Fibroblast of mammary gland (primary cell): ENCODE data around the gene FBN1.

Source experiments
- DNase-seq: peaks from one replicate; pipeline ENCODE4 v3.0.0-alpha.2; 2010; ENCODE audit warnings: low read depth
- H3K4me3 ChIP-seq: 2 replicates; pipeline ENCODE4 v1.5.1; 2011; ENCODE audit warnings: low read depth, mild to moderate bottlenecking, low read length, moderate library complexity; ENCODE audit not compliant: control insufficient read depth
- TF ChIP-seq, protein P1 (sequence below): conservative IDR thresholded peaks from 2 replicates; pipeline ENCODE4 v1.5.1; 2011; ENCODE audit warnings: low read depth, low read length, inconsistent platforms; ENCODE audit not compliant: control insufficient read depth, insufficient read depth

The FBN1 gene

DNA sequence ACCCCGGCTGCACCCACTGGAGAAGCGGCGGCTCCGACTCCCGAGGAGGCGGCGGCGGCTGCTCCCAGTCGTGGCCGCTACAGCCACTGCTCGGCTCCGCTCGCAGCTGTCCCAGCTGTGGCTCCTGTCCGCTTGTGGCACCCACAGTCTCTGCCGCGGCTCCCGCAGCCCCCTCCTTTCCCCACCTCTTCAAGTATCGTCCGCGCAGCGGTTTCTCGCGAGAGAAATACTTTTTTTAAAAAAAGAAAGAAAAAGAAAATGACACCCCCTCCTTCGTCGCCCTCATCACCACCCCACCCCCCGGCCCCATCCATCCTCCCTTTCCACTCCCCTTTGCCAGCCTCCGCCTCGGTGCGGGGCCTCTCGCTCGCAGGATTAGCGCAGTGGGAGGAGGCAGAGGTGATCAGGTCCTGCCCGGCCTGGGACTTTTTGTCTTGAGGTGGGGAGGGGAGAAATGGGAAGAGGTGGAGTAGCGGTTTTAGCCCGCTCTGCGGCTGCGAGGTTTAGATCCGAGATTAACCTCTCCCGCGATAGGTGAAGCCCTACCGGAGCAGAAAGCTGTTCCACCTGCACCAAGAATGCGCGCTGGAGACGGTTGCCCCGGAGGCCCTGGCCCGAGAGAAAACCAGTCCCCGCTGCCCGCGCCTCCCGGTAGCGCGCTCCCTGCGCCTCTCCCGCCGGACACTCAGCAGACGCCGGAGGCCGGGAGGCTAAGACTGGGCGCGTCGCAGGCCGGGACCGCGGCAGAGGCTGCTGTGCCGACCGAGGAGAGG lies at the start of gene FBN1:
Gene FBN1, minus strand, starts transcription at position 152 of the 773 bp plus-strand sequence. CDS start 940 bp downstream, outside the sequence.
- peak within 1 kb of the TSS; percentile 81 for H3K4me3 ChIP-seq
- DNase-seq, result peak; percentile 90
- TF ChIP-seq, protein P1, sequence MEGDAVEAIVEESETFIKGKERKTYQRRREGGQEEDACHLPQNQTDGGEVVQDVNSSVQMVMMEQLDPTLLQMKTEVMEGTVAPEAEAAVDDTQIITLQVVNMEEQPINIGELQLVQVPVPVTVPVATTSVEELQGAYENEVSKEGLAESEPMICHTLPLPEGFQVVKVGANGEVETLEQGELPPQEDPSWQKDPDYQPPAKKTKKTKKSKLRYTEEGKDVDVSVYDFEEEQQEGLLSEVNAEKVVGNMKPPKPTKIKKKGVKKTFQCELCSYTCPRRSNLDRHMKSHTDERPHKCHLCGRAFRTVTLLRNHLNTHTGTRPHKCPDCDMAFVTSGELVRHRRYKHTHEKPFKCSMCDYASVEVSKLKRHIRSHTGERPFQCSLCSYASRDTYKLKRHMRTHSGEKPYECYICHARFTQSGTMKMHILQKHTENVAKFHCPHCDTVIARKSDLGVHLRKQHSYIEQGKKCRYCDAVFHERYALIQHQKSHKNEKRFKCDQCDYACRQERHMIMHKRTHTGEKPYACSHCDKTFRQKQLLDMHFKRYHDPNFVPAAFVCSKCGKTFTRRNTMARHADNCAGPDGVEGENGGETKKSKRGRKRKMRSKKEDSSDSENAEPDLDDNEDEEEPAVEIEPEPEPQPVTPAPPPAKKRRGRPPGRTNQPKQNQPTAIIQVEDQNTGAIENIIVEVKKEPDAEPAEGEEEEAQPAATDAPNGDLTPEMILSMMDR, result no peak

DNA sequence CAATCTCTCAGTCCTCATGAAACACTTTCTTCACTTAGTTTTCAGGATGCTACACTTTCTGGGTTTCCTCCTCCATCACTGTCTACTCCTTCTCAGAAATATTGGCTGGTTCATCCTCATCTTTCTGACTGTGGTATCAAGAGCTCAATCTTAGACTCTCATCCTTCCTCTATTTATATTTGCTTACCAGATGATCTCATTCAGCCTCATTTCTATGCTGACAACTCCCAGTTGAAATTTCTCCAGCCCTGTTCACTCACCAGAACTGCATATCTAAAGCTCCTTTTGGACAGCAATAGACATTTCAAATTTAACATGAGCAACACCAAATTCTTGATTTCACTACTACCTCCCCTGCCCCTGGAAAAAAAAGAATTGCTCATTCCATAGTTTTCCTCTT lies 48.0 kb upstream of the FBN1 start:
- TF ChIP-seq, protein P1, result no peak
- no peak overlapping the region for H3K4me3 ChIP-seq
- peak; percentile 64 for DNase-seq

DNA sequence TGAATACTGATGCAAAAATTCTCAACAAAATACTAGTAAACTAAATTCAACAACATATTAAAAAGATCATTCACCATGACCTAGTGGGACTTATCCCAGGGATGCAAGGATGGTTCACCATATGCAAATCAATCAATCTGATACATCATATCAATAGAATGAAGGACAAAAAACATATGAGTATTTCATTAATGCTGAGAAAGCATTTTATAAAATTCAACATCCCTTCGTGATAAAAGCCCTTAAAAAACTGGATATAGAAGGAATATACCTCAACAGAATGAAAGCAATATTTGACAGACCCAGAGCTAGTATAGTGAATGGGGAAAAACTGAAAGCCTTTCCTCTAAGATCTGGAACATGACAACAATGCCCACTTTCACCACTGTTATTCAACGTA lies 43.0 kb upstream of the FBN1 start:
- TF ChIP-seq, protein P1, result no peak
- no peak overlapping the region for H3K4me3 ChIP-seq
- no peak for DNase-seq

DNA sequence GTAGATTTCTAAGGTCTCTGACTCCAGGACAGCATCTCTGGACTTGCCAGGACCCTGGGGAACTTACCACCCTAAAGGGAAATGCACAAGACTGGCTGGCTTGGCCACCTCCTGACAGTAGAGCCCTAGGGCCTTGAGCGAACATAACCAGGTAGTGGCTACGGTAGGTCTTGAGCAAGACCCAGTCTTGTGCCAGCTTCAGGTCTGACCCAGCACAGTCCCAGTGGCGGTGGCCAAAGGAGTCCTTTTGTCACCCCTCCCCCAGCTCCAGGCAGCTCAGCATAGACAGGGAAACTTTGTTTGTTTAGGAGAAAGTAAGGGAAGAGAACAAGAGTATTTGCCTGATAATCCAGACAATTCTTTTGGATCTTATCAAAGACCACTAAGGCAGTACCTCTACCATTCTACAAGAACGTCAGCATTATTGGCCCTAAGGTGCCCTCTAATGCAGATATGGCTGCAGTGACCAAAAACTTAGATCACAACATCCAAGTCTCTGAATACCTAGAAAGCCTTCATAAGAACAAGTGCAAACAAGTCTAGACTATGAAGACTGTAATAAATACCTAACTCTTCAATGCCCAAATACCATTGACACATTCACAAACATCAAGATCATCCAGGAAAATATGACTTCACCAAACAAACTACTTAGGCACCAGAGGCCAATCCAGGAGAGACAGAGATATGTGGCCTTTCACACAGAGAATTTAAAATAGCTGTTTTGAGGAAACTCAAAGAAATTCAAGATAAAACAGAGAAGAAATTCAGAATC lies 38.7 kb upstream of the FBN1 start:
- H3K4me3 ChIP-seq, result no peak overlapping the region
- DNase-seq, result no peak

DNA sequence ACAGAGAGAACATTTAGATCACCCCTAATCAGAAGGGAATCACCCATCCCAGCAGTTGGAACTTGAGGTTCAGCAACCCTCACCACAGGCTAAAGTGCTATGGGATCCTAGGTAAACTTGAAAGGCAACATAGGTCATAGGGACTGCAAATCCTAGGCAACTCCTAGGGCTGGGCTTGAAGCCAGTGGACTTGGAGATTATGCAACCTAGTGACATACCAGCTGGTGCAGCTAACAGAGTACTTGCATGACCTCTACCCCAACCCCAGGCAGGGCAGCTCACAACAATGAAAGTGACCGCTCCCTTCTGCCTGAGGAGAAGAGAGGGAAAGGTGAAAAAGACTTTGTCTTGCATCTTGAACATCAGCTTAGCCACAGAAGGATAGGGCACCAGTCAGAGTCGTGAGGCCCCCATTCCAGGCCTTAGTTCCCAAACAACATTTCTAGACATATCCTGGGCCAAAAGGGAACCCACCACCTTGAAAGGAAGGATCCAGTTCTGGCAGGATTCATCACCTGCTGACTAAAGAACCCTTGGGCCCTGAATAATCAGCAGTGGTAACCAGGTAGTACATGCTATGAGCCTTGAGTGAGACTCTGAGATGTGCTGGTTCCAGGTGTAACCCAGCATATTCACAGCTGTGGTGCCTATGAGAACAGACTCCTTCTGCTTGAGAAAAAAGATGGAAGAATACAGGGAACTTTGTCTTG lies 37.6 kb upstream of the FBN1 start:
- TF ChIP-seq, protein P1, result no peak
- DNase-seq, result peak; percentile 94

More for the DNA sequence above, 38.7 kb upstream of the FBN1 start:
- TF ChIP-seq, protein P1, result no peak

DNA sequence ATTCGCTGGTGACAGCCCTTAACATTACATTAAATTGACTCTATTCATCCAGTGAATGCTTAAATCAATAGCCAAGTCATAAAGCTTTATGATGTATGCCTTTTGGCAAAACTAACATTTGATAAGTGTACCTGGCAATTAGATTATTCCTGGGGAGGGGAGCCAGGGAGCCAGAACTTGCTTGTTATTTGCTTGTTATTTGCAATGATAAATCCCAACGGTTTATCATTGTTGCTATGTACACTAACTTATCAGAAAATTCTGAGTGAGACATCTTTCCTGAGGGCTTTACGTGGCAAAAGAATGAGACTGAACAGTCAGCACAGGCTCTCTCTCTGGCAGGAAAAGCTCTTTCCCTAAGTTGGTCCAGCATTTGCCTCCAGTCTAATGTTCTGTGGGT lies 35.8 kb upstream of the FBN1 start:
- TF ChIP-seq, protein P1, result no peak
- no peak overlapping the region for H3K4me3 ChIP-seq
- DNase-seq, result peak; percentile 70

More for the DNA sequence above, 37.6 kb upstream of the FBN1 start:
- no peak overlapping the region for H3K4me3 ChIP-seq
